Endometrial microvascular endothelial cells (primary cell): Measurements from ENCODE around the gene SLC39A11. TPM values are rescaled to one million over a fixed set of nuclear protein-coding genes. Genes with fewer than 3 reads are reported as not detected.
"Not testable (repeated sequence)": the region's sequence is repeated elsewhere in the genome, so short reads cannot be mapped to it uniquely, and the experiment has no call there.

Experiments
- in situ Hi-C: cut with HindIII; loops from 2 replicates; pipeline ENCODE4 v1.10.0; 2017; ENCODE audit warnings: low sequenced_read_pairs, low pct_unique_long_range_greater_than_20kb; ENCODE audit errors: inconsistent ontology term
- total RNA-seq: library from RNA; depleted of rRNA; stranded (reverse); fragments of >200 nt; gene quantifications from one replicate; pipeline ENCODE4 v1.2.3, GENCODE V29; 2015; ENCODE audit errors: inconsistent ontology term

SLC39A11 gene
- total RNA-seq, 1 donor from 2014 or later: 11.8 TPM

- in situ Hi-C loops: no loop called here
Measured at GRCh38 chr17:73025041-73025560, 67.4 kb downstream of the SLC39A11 start.

- in situ Hi-C loops: no loop called here
Measured at GRCh38 chr17:73023759-73024158, 68.7 kb downstream of the SLC39A11 start.

GRCh38 chr17:73022694-73023093 lies 69.8 kb downstream of the SLC39A11 start:
- in situ Hi-C loops: no loop called here

- in situ Hi-C loops: no loop called here
Measured at GRCh38 chr17:73021771-73022170, 70.7 kb downstream of the SLC39A11 start.

- in situ Hi-C loops: no loop called here
Measured at GRCh38 chr17:73020110-73020509, 72.4 kb downstream of the SLC39A11 start.

- in situ Hi-C loops: no loop called here
Measured at GRCh38 chr17:73018599-73018998, 73.9 kb downstream of the SLC39A11 start.

GRCh38 chr17:73017658-73018057 lies 74.8 kb downstream of the SLC39A11 start:
- in situ Hi-C loops: no loop called here

- in situ Hi-C loops: no loop called here
Measured at GRCh38 chr17:73015722-73016276, 76.7 kb downstream of the SLC39A11 start.

- in situ Hi-C loops: no loop called here
Measured at GRCh38 chr17:73013816-73014663, 78.4 kb downstream of the SLC39A11 start.

GRCh38 chr17:73013301-73013700 lies 79.2 kb downstream of the SLC39A11 start:
- in situ Hi-C loops: no loop called here

- in situ Hi-C loops: no loop called here
Measured at GRCh38 chr17:73011016-73011486, 81.4 kb downstream of the SLC39A11 start.

- in situ Hi-C loops: no loop called here
Measured at GRCh38 chr17:73010414-73010813, 82.1 kb downstream of the SLC39A11 start.

- in situ Hi-C loops: no loop called here
Measured at GRCh38 chr17:73007407-73007806, 85.1 kb downstream of the SLC39A11 start.

GRCh38 chr17:73005360-73005759 lies 87.1 kb downstream of the SLC39A11 start:
- in situ Hi-C loops: no loop called here

GRCh38 chr17:73003487-73003886 lies 89.0 kb downstream of the SLC39A11 start:
- in situ Hi-C loops: no loop called here

GRCh38 chr17:73000832-73001231 lies 91.7 kb downstream of the SLC39A11 start:
- in situ Hi-C loops: no loop called here

GRCh38 chr17:72999474-72999873 lies 93.0 kb downstream of the SLC39A11 start:
- in situ Hi-C loops: not testable (repeated sequence)

GRCh38 chr17:72998343-72998742 lies 94.1 kb downstream of the SLC39A11 start:
- in situ Hi-C loops: no loop called here

- in situ Hi-C loops: no loop called here
Measured at GRCh38 chr17:72997559-72997958, 94.9 kb downstream of the SLC39A11 start.

- in situ Hi-C loops: no loop called here
Measured at GRCh38 chr17:72996791-72997190, 95.7 kb downstream of the SLC39A11 start.
